GM12892 (cell line): Measurements from ENCODE around the gene TENM3.

Source experiments
- POLR2A ChIP-seq: IDR thresholded peaks from 2 replicates; pipeline ENCODE4 v1.6.1; 2011; ENCODE audit warnings: low read depth, low read length, control low read depth
- POLR2AphosphoS5 ChIP-seq: IDR thresholded peaks from 2 replicates; pipeline ENCODE4 v1.6.1; 2011; ENCODE audit warnings: low read depth, low read length, control low read depth

DNA sequence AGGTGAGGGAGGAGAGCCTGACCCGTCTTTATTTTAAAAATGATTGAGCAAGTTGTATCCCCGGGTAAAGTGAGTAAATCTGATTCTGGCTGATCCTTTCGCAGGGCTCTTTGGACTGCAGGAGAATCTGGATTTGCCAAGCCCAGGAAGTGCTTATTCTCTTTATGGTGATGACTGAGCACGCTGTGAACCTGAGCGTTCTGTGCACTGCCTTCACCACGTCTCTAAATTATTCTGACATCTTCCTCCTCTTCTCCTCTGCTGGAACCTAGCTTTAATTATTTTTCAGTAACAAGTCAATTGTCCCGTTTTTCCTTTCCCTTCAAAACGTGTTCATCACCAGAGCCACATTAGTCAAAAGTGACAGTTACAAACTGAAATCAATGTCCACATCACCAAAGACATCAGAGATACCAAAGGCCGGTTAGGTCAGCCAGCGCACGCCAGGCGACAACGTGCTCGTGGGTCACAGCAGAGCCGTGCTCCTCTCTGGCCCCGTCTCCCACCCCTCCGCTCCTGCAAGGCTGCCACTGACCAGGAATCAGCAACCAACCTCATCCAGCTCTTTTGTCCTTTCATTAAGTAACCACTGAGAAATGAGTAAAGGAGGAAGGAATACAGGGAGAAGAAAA lies 599.7 kb downstream of the TENM3 start:
- TF ChIP-seq POLR2A = no peak
- TF ChIP-seq POLR2AphosphoS5 = no peak
